Measurements from ENCODE around the gene PRLR. TPM values are rescaled to one million over a fixed set of nuclear protein-coding genes. Genes with fewer than 3 reads are reported as not detected.

Gene PRLR
- total RNA-seq, 1 donor from 2014 or later = not detected

DNA sequence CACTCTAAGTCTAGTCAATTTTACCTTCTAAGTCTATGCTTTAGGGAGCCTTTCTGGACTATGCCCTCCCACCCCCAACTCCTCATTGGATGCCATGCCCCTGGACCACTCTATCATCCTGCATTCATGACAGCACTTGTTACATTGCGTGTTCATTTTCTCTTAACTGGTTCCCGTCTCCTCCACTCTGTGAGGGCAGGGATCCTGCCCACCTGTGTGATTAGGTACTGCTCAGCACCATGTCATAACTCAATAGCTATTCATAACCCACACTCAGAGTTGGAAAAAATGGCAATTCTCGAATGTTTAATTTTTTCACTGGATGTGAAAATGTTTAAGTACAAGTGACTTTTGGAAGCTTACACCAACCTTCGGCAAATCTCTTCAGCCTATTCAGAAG lies 88.5 kb downstream of the PRLR start:
- Mint-ChIP-seq H3K27me3 (ENCODE audit: insufficient read depth) (peaks cover 13% of the 10 kb centered on the region), H3K4me1 (ENCODE audit: low read depth) (no peaks in the 10 kb centered on the region), H3K4me3 (no peak overlapping the region), H3K36me3 (ENCODE audit: low read depth) (no peaks in the 10 kb centered on the region), H3K27ac (no peak overlapping the region), H3K9me3 (no peaks in the 10 kb centered on the region)
- intact Hi-C loops (cut with micrococcal nuclease) = no loop called here
- no peak for DNase-seq (ENCODE audit: low spot score)

DNA sequence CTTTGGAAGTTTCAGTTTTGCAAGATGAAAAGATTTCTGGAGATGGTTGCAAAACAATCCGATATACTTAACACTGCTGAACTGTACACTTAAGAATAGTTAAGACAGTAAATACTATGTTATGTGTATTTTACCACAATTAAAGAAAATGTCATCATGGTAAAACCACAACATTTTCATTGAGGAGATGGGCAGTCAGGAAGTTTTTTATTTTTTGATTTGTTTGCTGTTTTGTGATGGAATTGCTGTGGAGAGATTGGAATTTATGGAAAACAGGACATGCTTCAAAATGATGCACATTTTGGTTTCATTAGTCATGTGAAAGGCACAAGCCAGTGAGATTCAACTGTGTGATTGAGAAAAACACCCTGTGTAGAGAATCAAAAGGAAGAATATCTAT lies 92.1 kb downstream of the PRLR start:
- no peak for DNase-seq (ENCODE audit: low spot score)

DNA sequence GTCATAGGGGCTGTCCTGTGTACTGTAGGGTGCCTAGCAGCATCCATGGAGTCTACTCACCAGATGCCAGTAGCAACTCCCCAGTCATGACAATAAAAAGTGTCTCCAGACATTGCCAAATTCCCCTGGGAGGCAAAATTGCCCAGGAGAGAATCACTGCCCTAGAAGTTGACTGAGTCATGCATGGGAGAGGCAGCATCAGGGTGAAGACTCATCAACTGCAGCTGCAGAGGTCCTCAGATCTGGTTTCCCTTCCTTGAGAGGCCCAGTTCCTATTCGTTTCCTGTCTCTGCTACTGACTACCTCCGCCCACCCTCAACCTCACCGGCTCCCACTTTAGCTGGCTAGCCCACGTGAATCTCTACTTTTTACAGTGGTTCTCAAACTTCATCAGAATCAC lies 93.9 kb downstream of the PRLR start:
- Mint-ChIP-seq H3K4me3 (no peak overlapping the region), H3K9me3 (no peaks in the 10 kb centered on the region), H3K4me1 (ENCODE audit: low read depth) (no peaks in the 10 kb centered on the region), H3K36me3 (ENCODE audit: low read depth) (no peaks in the 10 kb centered on the region), H3K27me3 (ENCODE audit: insufficient read depth) (peaks cover 17% of the 10 kb centered on the region), H3K27ac (no peak overlapping the region)
- DNase-seq (ENCODE audit: low spot score) = no peak
- intact Hi-C loops (cut with micrococcal nuclease) = no loop called here

More for the DNA sequence above, 92.1 kb downstream of the PRLR start:
- H3K9me3 Mint-ChIP-seq = no peaks in the 10 kb centered on the region
- peaks cover 13% of the 10 kb centered on the region for H3K27me3 Mint-ChIP-seq (ENCODE audit: insufficient read depth)
- H3K4me1 Mint-ChIP-seq (ENCODE audit: low read depth) = no peaks in the 10 kb centered on the region
- no peaks in the 10 kb centered on the region for H3K36me3 Mint-ChIP-seq (ENCODE audit: low read depth)
- H3K27ac Mint-ChIP-seq = no peak overlapping the region
- H3K4me3 Mint-ChIP-seq = no peak overlapping the region
- intact Hi-C loops (cut with micrococcal nuclease) = no loop called here

DNA sequence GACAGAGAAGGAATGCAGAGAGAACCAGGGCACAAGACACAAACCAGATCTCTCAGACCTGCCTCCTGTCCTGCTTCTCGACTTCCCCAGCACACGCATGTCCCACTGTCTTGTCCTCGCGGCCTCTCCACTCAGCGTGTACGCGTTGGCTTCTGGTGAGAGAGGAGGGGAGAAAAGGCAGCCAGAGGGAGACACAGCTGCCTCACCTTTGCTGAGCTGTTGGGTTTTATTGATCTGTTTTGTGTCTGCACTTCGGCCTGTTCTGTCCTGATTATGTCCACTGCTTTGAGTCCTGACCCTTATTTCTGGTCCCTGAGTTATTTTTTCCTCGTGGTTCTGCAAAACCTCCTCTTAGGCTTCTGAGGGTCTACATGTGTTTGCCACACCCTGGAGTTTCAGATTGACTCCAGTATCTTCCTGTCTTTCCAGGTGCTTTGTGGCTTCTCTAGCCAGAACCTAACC lies 95.0 kb downstream of the PRLR start:
- Mint-ChIP-seq H3K27me3 (ENCODE audit: insufficient read depth) (peaks cover 19% of the 10 kb centered on the region), H3K27ac (no peak overlapping the region)

DNA sequence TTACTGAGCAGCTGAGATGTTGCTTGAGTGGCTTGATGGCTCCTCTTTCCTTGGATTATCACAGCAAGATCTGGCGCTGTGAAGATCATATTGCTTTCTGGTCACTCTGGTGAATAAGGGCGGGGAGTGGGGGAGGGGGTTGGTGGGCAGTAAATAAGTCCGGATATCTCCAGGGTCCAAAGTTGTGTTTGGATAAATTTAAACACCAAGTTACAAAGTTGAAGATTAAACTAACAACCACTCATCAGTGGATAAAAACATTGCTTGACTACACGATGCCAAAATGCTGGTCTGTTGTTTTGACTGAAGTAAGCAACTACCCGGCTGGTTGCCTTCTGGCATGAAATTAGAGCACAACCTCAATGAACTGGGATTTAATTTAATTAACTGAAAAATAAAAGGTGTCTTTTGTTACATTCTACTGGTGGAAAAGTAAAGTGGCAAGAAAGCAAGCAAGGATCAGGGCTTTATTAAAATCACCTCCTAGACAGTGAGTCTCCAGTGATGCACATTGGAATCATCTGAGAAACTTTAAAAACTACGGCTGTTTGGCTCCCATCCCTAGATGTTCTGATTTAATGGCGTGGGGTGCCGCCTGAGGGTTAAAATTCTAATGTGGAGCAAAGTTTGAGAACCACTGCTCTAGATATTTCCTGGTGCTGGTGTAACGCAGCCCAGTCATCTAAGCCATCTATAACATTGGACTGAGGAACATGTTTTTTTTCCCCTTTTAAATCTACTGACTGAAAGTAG lies 95.8 kb downstream of the PRLR start:
- Mint-ChIP-seq H3K9me3 (no peaks in the 10 kb centered on the region), H3K4me1 (ENCODE audit: low read depth) (peaks cover 12% of the 10 kb centered on the region), H3K27me3 (ENCODE audit: insufficient read depth) (peaks cover 23% of the 10 kb centered on the region), H3K36me3 (ENCODE audit: low read depth) (no peaks in the 10 kb centered on the region), H3K27ac (no peak overlapping the region), H3K4me3 (no peak overlapping the region)
- no peak for DNase-seq (ENCODE audit: low spot score)
- intact Hi-C loops (cut with micrococcal nuclease) = no loop called here

More for the DNA sequence above, 95.0 kb downstream of the PRLR start:
- H3K4me3 Mint-ChIP-seq = no peak overlapping the region
- no peaks in the 10 kb centered on the region for H3K9me3 Mint-ChIP-seq
- peaks cover 4% of the 10 kb centered on the region for H3K4me1 Mint-ChIP-seq (ENCODE audit: low read depth)
- DNase-seq (ENCODE audit: low spot score) = no peak
- no peaks in the 10 kb centered on the region for H3K36me3 Mint-ChIP-seq (ENCODE audit: low read depth)
- intact Hi-C loops (cut with micrococcal nuclease) = no loop called here

DNA sequence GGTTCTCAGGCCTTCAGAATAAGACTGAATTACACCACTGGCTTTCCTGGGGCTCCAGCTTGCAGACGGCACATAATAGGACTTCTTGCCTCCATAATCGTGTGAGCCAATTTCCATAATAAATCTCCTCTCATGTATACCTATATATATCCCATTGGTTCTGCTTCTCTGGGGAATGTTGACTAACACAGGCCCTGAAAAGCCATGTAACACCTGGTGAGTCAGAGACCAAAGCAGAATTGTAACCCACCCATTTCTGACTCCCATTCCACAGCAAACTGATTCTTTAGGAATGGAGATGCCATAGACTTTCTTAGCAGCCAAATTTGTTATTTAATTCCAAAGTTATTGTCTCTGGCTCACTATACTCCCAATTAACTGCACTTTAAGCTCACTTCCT lies 97.1 kb downstream of the PRLR start:
- Mint-ChIP-seq H3K9me3 (no peaks in the 10 kb centered on the region), H3K4me3 (no peak overlapping the region), H3K27ac (no peak overlapping the region), H3K36me3 (ENCODE audit: low read depth) (no peaks in the 10 kb centered on the region), H3K27me3 (ENCODE audit: insufficient read depth) (peaks cover 23% of the 10 kb centered on the region), H3K4me1 (ENCODE audit: low read depth) (peaks cover 12% of the 10 kb centered on the region)
- intact Hi-C loops (cut with micrococcal nuclease) = no loop called here
- DNase-seq (ENCODE audit: low spot score) = no peak

DNA sequence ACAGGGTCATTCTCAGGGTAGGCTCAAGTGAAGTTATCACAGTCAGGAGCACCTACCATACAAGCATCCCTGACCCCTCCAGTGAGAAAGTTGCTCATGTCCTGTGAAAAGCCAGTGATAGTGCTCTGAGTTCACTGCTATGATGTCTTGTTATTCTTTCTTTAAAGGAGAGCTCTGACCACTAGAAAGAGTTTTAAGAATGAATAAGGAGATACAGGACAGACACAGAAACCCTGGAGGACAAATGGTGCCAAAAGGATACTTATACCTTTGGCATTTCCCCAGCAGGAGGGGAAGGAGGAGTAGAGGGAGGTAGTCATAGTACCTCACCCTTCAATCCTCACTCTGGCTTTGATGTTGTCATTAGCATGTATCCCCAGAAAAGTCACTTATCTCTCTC lies 98.6 kb downstream of the PRLR start:
- intact Hi-C loops (cut with micrococcal nuclease) = no loop called here
- DNase-seq (ENCODE audit: low spot score) = no peak
- Mint-ChIP-seq H3K27ac (no peak overlapping the region), H3K36me3 (ENCODE audit: low read depth) (no peaks in the 10 kb centered on the region), H3K4me1 (ENCODE audit: low read depth) (peaks cover 12% of the 10 kb centered on the region), H3K4me3 (no peak overlapping the region), H3K27me3 (ENCODE audit: insufficient read depth) (peaks cover 22% of the 10 kb centered on the region), H3K9me3 (no peaks in the 10 kb centered on the region)

DNA sequence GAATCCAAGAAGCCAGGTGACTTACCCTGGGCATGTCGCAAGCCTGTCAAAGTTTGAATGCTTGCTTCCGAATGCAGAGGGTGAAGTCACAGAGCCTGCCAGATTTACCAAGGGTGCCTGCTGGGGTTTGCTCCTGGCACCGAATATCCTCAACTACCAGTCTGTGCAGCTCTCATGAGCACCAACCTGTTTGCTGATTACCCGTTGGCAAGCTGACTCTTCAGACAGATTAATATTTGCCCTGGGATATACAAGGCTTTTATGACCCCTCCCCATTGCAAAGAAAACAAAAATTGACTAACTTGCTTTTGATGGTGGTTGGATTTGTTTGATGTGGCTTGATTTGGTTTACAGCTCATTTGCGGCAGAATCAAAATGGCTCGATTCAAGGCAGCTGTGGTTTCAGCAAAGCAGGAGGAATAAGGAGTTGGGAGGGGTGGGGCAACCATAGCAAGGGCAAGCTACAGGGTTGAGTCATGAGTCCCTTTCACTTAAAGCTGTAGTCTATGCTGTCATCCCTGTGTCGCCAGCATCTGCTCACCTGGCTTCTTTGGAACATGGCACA lies 100.3 kb downstream of the PRLR start:
- no peak overlapping the region for H3K4me3 Mint-ChIP-seq
- peaks cover 22% of the 10 kb centered on the region for H3K27me3 Mint-ChIP-seq (ENCODE audit: insufficient read depth)
- H3K9me3 Mint-ChIP-seq = no peaks in the 10 kb centered on the region
- DNase-seq (ENCODE audit: low spot score) = peak; percentile 29
- intact Hi-C loops (cut with micrococcal nuclease) = no loop called here
- no peak overlapping the region for H3K27ac Mint-ChIP-seq
- H3K36me3 Mint-ChIP-seq (ENCODE audit: low read depth) = no peaks in the 10 kb centered on the region
- H3K4me1 Mint-ChIP-seq (ENCODE audit: low read depth) = peaks cover 12% of the 10 kb centered on the region

DNA sequence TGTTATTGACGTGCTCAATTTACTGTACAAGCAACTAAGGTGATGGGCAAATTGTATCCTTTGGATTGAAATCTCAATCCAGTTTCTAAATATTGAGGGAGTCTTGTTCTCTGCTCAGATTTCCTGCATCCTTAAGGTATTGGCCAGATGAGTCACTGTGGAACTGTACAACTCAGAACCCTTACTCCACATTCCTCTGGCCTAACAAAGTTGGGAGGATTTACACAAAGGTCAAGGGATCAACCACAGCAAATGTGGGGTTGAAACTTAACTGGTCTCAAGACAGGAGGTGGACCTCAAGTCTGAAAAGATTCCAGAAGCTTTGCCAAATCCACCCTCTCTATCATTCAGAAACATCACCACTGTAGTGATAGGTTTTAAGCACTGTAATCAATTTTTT lies 101.0 kb downstream of the PRLR start:
- no peaks in the 10 kb centered on the region for H3K36me3 Mint-ChIP-seq (ENCODE audit: low read depth)
- H3K4me3 Mint-ChIP-seq = no peak overlapping the region
- intact Hi-C loops (cut with micrococcal nuclease) = no loop called here
- DNase-seq (ENCODE audit: low spot score) = no peak
- H3K9me3 Mint-ChIP-seq = no peaks in the 10 kb centered on the region
- H3K27me3 Mint-ChIP-seq (ENCODE audit: insufficient read depth) = peaks cover 22% of the 10 kb centered on the region
- H3K27ac Mint-ChIP-seq = no peak overlapping the region
- peaks cover 12% of the 10 kb centered on the region for H3K4me1 Mint-ChIP-seq (ENCODE audit: low read depth)

DNA sequence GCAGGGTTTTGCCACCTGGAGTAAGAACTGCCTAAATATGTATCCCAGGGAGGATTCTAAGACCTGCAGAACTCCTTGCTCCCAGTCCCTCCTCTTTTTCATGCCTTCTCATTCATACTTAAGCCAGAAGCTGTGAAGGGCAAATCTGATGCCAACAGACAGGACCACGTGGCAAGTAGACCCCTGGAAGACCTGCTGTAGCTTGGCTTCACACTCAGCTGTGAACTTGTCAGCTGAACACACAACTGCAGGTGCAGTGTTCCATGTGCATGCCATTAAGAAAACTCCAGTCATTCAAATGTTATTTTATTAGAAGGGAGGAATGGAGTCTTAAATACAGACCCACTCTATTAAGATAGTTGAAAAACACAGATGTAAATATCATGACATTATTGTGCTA lies 103.3 kb downstream of the PRLR start:
- no peak for DNase-seq (ENCODE audit: low spot score)
- H3K4me1 Mint-ChIP-seq (ENCODE audit: low read depth) = peaks cover 12% of the 10 kb centered on the region

DNA sequence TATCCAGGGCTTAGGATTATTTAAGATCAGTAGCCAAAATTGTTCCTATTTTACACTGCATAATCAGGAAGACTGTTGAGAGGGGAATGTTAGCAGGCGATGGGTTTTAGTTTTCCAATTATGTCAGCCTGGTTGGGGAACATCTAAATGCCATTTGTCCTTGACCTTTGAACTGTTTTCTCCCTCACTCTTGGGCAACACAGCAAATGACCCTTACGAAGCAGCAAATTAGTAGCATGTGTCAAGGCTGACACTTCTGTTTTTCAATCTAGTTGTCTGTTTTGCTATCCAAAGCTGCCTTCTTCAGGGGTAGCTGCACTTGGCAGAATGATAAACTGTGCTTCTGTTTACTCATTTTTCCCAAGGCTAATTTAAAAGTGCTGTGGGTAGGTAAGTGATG lies 104.5 kb downstream of the PRLR start:
- DNase-seq (ENCODE audit: low spot score) = no peak
- no peaks in the 10 kb centered on the region for H3K9me3 Mint-ChIP-seq
- H3K4me1 Mint-ChIP-seq (ENCODE audit: low read depth) = peaks cover 12% of the 10 kb centered on the region
- H3K27me3 Mint-ChIP-seq (ENCODE audit: insufficient read depth) = peaks cover 19% of the 10 kb centered on the region
- H3K4me3 Mint-ChIP-seq = no peak overlapping the region
- no peaks in the 10 kb centered on the region for H3K36me3 Mint-ChIP-seq (ENCODE audit: low read depth)
- no peak overlapping the region for H3K27ac Mint-ChIP-seq
- intact Hi-C loops (cut with micrococcal nuclease) = no loop called here

More for the DNA sequence above, 103.3 kb downstream of the PRLR start:
- Mint-ChIP-seq H3K9me3 (no peaks in the 10 kb centered on the region), H3K36me3 (ENCODE audit: low read depth) (no peaks in the 10 kb centered on the region), H3K4me3 (no peak overlapping the region), H3K27me3 (ENCODE audit: insufficient read depth) (peaks cover 22% of the 10 kb centered on the region), H3K27ac (no peak overlapping the region)
- intact Hi-C loops (cut with micrococcal nuclease) = no loop called here

DNA sequence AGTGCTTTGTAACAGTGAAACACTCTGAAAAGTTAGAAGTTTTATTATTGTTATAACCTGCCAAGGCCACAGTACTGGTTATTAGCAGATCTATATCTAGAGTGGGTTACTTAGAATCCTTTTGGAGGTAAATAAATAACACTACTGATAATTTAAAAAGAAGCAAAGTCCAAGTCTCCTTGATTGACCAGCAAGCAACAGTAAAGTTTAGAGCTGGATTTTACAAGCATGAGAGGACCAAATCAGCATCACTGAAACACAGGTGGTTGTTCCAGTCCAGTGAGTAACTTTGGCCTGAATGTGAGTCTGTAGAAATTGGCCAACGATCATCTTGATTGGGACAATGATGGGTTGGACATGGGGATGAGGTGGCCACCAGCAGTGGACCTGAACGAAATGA lies 105.4 kb downstream of the PRLR start:
- Mint-ChIP-seq H3K36me3 (ENCODE audit: low read depth) (no peaks in the 10 kb centered on the region), H3K27me3 (ENCODE audit: insufficient read depth) (peaks cover 15% of the 10 kb centered on the region), H3K27ac (no peak overlapping the region), H3K4me1 (ENCODE audit: low read depth) (peaks cover 5% of the 10 kb centered on the region), H3K9me3 (no peaks in the 10 kb centered on the region), H3K4me3 (no peak overlapping the region)
- DNase-seq (ENCODE audit: low spot score) = no peak
- intact Hi-C loops (cut with micrococcal nuclease) = no loop called here

DNA sequence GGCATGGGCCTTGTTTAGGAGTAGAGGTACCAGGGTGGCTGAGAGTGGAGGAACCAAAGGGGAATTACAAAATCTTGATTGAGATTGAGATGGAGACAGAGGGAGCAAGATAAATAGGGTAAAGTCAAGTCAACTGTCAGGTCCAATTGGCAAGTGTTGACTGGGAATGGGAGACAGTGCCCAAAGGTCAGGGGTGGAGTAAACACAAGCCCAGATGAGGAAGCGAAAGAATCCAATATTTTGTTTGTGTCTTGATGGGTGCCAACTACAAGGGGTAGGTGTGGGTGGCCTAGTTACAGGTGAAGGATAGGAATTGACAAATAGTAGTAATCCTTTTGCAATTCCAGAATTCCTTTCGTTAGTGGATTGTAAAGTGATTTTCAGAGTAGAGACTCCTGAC lies 107.5 kb downstream of the PRLR start:
- Mint-ChIP-seq H3K36me3 (ENCODE audit: low read depth) (no peaks in the 10 kb centered on the region), H3K4me3 (no peak overlapping the region), H3K9me3 (no peaks in the 10 kb centered on the region), H3K27ac (no peak overlapping the region), H3K27me3 (ENCODE audit: insufficient read depth) (peaks cover 11% of the 10 kb centered on the region), H3K4me1 (ENCODE audit: low read depth) (no peaks in the 10 kb centered on the region)
- no peak for DNase-seq (ENCODE audit: low spot score)
- intact Hi-C loops (cut with micrococcal nuclease) = no loop called here
